Spleen (tissue), 7 donors: ENCODE measurements around the gene NDUFAF8.

Source experiments
- POLR2A ChIP-seq, 3 donors: fragments of 450-650 bp; IDR thresholded peaks; one replicate each; pipeline ENCODE4 v1.5.1; 2017; ENCODE audit warnings: antibody characterized with exemption in 3 of 3, mild to moderate bottlenecking in 1 of 3
- POLR2AphosphoS5 ChIP-seq, 3 donors: sonication (generic); formaldehyde crosslinking; IDR thresholded peaks; one replicate each; pipeline ENCODE4 v1.5.1; 2017; ENCODE audit warnings: antibody characterized with exemption in 3 of 3
- TF ChIP-seq, protein P1 (sequence below), 11 experiments: fragments of 200-600 bp in 7 of 11; fragments of 450-650 bp in 4 of 11; sonication (generic) in 4 of 11; IDR thresholded peaks in 8 of 11; conservative IDR thresholded peaks in 3 of 11; 1 replicate in 7 of 11; 2 replicates in 4 of 11; pipeline versions ENCODE4 v1.4.0 to v1.8.0; 2016 to 2021; ENCODE audit warnings: antibody characterized with exemption in 11 of 11, inconsistent platforms in 4 of 11, mild to moderate bottlenecking in 1 of 11
- donor health status: DM: no; HTN: no; CAD: no; lungs with moderate emphysema.
- donor health status: DM: no; HTN: no; CAD: no.
- donor health status: DM: no; HTN: no; CAD: no.

DNA sequence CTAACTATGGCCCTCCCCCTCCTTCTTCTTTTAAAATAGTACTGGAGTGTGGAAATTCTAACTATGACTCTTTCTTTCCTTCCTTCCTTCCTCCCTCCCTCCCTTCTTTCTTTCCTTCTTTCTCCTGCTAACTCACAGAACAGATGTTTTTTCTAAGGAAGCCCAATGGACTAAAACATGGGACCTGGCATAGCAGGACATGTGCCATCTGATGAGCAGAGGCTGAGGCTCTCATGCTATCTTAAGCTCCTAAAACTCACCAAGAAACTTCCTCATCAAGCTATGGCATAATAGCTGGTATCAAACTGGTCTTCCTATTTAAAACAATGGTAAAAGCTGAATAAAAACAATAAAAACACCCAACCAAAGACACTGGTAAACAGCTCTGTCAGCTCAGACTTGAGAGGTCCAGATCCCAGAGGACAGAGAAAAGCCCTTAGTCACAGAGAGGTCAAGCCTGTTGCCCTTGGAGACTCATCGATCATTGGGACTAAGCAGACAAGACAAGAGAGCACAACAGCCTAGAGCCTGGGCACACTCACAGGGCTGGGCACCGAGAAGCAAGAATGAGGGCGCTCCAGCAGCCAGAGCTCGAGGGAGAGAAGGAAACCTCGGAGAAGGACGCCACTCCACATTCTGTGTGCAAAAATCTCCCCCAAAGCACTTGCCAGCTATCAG is 28.4 kb downstream of the NDUFAF8 start:
- TF ChIP-seq, protein P1, sequence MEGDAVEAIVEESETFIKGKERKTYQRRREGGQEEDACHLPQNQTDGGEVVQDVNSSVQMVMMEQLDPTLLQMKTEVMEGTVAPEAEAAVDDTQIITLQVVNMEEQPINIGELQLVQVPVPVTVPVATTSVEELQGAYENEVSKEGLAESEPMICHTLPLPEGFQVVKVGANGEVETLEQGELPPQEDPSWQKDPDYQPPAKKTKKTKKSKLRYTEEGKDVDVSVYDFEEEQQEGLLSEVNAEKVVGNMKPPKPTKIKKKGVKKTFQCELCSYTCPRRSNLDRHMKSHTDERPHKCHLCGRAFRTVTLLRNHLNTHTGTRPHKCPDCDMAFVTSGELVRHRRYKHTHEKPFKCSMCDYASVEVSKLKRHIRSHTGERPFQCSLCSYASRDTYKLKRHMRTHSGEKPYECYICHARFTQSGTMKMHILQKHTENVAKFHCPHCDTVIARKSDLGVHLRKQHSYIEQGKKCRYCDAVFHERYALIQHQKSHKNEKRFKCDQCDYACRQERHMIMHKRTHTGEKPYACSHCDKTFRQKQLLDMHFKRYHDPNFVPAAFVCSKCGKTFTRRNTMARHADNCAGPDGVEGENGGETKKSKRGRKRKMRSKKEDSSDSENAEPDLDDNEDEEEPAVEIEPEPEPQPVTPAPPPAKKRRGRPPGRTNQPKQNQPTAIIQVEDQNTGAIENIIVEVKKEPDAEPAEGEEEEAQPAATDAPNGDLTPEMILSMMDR (IDR thresholded peaks at IDR 0.05 in 8 of 11, conservative IDR thresholded peaks at IDR 0.05 in 3 of 11) = no peak
- TF ChIP-seq POLR2A (IDR thresholded peaks at IDR 0.05) = no peak
- TF ChIP-seq POLR2AphosphoS5 (IDR thresholded peaks at IDR 0.05) = no peak
